BJ (cell line): ENCODE results near the gene PRR14L. TPM values are rescaled to one million over a fixed set of nuclear protein-coding genes. Genes with fewer than 3 reads are reported as not detected.
A peak's percentile ranks its signal among the peaks of the same experiment; 100 is the strongest.
"Not testable (repeated sequence)": the region's sequence is repeated elsewhere in the genome, so short reads cannot be mapped to it uniquely, and the experiment has no call there.

Experiments used
- CTCF ChIA-PET: fragments of 350-600 bp; formaldehyde crosslinking; extraction: SDS; loops from one replicate; lab custom pipeline; 2021; ENCODE audit warnings: antibody characterized with exemption, inconsistent platforms; lab: Yijun Ruan, JAX
- POLR2A ChIA-PET: fragments of 300-600 bp; sonication (Branson Sonifier 250); formaldehyde crosslinking; extraction: SDS; loops from one replicate; lab custom pipeline; 2021; ENCODE audit warnings: antibody characterized with exemption; lab: Charles Lee
- DNase-seq: peaks from one replicate; pipeline ENCODE4 v3.0.0-alpha.2; 2011; ENCODE audit warnings: low read depth
- H3K27me3 ChIP-seq: 2 replicates; pipeline ENCODE4 v1.6.0; 2011; ENCODE audit warnings: low read length; ENCODE audit not compliant: control insufficient read depth, insufficient read depth
- H3K36me3 ChIP-seq: 2 replicates; pipeline ENCODE4 v1.5.1; 2011; ENCODE audit warnings: low read length; ENCODE audit not compliant: control insufficient read depth, insufficient read depth
- H3K4me3 ChIP-seq: 2 replicates; pipeline ENCODE4 v1.5.1; 2011; ENCODE audit warnings: low read depth, mild to moderate bottlenecking, control low read depth, low read length
- CTCF ChIP-seq: IDR thresholded peaks from 2 replicates; pipeline ENCODE4 v1.5.1; 2011; ENCODE audit warnings: low read depth, mild to moderate bottlenecking, control low read depth, inconsistent platforms, low read length, moderate library complexity; ENCODE audit not compliant: insufficient read depth
- polyA plus RNA-seq: library from polyadenylated mRNA; depleted of rRNA; stranded (reverse); fragments of >200 nt; gene quantifications from 2 replicates; pipeline ENCODE4 v1.2.3, GENCODE V29; 2011

Gene PRR14L
- polyA plus RNA-seq, 1 experiment, result 8.0 TPM

GRCh38 chr22:31676700-31677099 lies 73.2 kb downstream of the PRR14L start:
- H3K36me3 ChIP-seq, result no peaks in the 10 kb centered on the region
- H3K27me3 ChIP-seq, result no peaks in the 10 kb centered on the region
- ChIA-PET POLR2A (interaction anchor here (0.8 kb wide), 1 partner anchor 15 kb away, joined by 3 read pairs; the partner anchor contains the start of gene PISD), CTCF (interaction anchor here (1.2 to 2.8 kb wide), 2 partner anchors 9 to 11 kb away, joined by 4 to 17 read pairs; no protein-coding TSS in a partner anchor)
- peak overlapping the region; percentile 35 for H3K4me3 ChIP-seq
- no peak for TF ChIP-seq CTCF
- peak; percentile 60 for DNase-seq

- DNase-seq, H3K4me3 ChIP-seq, POLR2A ChIA-PET, H3K36me3 ChIP-seq, H3K27me3 ChIP-seq: not testable (repeated sequence)
- CTCF ChIA-PET, result interaction anchor here (0.9 to 1.6 kb wide), 2 partner anchors 8 to 296 kb away, joined by 3 read pairs; no protein-coding TSS in a partner anchor
Measured at GRCh38 chr22:31674219-31674618, 75.7 kb downstream of the PRR14L start.

GRCh38 chr22:31668849-31669248 lies 81.1 kb downstream of the PRR14L start:
- CTCF ChIA-PET, result interaction anchor here (1.5 to 2.4 kb wide), 2 partner anchors 302 to 304 kb away, joined by 3 to 10 read pairs; no protein-coding TSS in a partner anchor
- POLR2A ChIA-PET, DNase-seq: not testable (repeated sequence)

GRCh38 chr22:31662668-31663037 lies 87.3 kb downstream of the PRR14L start:
- H3K4me3 ChIP-seq, result peak overlapping the region; percentile 86

More at GRCh38 chr22:31668849-31669248, 81.1 kb downstream of the PRR14L start:
- H3K27me3 ChIP-seq, H3K36me3 ChIP-seq, H3K4me3 ChIP-seq: not testable (repeated sequence)

GRCh38 chr22:31661851-31662667 lies 87.9 kb downstream of the PRR14L start, which contains the start of gene PISD:
Gene PISD (minus strand): TSS chr22:31662215. CDS start chr22:31662208, 7 bp downstream.
- H3K36me3 ChIP-seq, result no peaks in the 10 kb centered on the region
- ChIA-PET CTCF (interaction anchor here (1.4 to 3.9 kb wide), 4 partner anchors 101 to 604 kb away, joined by 3 to 23 read pairs (median 6); no protein-coding TSS in a partner anchor), POLR2A (interaction anchor here (0.5 to 1.0 kb wide), 2 partner anchors 15 to 96 kb away, joined by 3 read pairs; no protein-coding TSS in a partner anchor)
- no peak for DNase-seq
- TF ChIP-seq CTCF, result no peak
- H3K27me3 ChIP-seq, result no peaks in the 10 kb centered on the region
- peak within 1 kb of the TSS; percentile 86 for H3K4me3 ChIP-seq

More at GRCh38 chr22:31662668-31663037, 87.3 kb downstream of the PRR14L start:
- no peak for TF ChIP-seq CTCF
- CTCF ChIA-PET, result interaction anchor here (0.8 to 3.9 kb wide), 4 partner anchors 102 to 603 kb away, joined by 3 to 23 read pairs (median 6); no protein-coding TSS in a partner anchor
- POLR2A ChIA-PET, result interaction anchor here (1.0 kb wide), 1 partner anchor 14 kb away, joined by 3 read pairs; no protein-coding TSS in a partner anchor
- no peaks in the 10 kb centered on the region for H3K27me3 ChIP-seq
- H3K36me3 ChIP-seq, result no peaks in the 10 kb centered on the region
- DNase-seq, result no peak

- H3K36me3 ChIP-seq, H3K27me3 ChIP-seq, DNase-seq: not testable (repeated sequence)
- peak overlapping the region; percentile 86 for H3K4me3 ChIP-seq
- ChIA-PET POLR2A (interaction anchor here (0.5 to 0.6 kb wide), 2 partner anchors 12 to 86 kb away, joined by 7 to 16 read pairs; no protein-coding TSS in a partner anchor), CTCF (interaction anchor here (1.4 to 3.9 kb wide), 3 partner anchors 100 to 309 kb away, joined by 3 to 23 read pairs (median 5); no protein-coding TSS in a partner anchor)
Measured at GRCh38 chr22:31660860-31661341, 89.0 kb downstream of the PRR14L start.
